A549 treated with Hydrocortisone at 1 μM for 4 hours (cell line): ENCODE results near the gene FAM83B. TPM values are rescaled to one million over a fixed set of nuclear protein-coding genes. Genes with fewer than 3 reads are reported as not detected.

Experiments
- total RNA-seq: library from RNA; stranded (reverse); fragments of 200-300 nt; extraction: Qiagen RNA extraction; gene quantifications from 5 replicates; pipeline ENCODE4 v1.2.3, GENCODE V29; 2022

The FAM83B gene, protein sequence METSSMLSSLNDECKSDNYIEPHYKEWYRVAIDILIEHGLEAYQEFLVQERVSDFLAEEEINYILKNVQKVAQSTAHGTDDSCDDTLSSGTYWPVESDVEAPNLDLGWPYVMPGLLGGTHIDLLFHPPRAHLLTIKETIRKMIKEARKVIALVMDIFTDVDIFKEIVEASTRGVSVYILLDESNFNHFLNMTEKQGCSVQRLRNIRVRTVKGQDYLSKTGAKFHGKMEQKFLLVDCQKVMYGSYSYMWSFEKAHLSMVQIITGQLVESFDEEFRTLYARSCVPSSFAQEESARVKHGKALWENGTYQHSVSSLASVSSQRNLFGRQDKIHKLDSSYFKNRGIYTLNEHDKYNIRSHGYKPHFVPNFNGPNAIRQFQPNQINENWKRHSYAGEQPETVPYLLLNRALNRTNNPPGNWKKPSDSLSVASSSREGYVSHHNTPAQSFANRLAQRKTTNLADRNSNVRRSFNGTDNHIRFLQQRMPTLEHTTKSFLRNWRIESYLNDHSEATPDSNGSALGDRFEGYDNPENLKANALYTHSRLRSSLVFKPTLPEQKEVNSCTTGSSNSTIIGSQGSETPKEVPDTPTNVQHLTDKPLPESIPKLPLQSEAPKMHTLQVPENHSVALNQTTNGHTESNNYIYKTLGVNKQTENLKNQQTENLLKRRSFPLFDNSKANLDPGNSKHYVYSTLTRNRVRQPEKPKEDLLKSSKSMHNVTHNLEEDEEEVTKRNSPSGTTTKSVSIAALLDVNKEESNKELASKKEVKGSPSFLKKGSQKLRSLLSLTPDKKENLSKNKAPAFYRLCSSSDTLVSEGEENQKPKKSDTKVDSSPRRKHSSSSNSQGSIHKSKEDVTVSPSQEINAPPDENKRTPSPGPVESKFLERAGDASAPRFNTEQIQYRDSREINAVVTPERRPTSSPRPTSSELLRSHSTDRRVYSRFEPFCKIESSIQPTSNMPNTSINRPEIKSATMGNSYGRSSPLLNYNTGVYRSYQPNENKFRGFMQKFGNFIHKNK
- total RNA-seq, result 0.02 to 0.03 TPM in 2 of 5 replicates, not detected in the others

DNA sequence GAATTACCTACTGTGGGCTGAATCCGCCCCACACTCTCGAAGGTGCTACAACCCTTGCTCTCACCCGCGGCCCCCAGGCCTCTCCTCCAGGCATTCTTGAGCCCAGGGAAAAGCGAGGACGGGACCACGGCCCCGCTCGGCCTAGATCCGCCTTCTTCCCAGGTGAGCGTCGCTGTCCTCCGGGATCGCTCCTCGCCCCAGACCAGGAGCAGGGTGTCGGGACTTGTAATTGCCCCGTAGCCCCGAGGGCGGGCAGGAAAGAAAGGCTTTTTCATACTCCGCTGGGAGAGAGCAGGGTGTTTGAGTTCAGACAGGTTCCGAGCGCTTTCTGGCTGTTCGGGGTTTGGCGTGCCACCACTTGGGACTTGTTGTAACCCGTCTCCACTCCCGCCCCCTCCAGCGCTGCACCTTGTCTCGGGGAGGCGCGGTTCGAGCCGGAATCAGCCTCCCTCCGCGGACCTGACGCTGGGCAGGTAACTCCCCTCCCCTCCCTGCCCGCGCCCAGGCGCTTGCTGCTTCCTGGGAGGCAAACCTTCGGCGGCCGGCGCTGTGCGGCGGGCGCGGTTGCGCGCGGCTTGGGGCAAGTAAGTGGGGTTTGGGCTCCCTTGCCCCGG lies at the start of gene FAM83B:
TSS of gene FAM83B (plus strand) at position 529 of the 614 bp plus-strand sequence. CDS start 23,476 bp downstream, outside the sequence.

